ENCODE measurements around the gene BLOC1S3.

Gene BLOC1S3

GRCh38 chr19:45141203-45141900 is 37.2 kb upstream of the BLOC1S3 start:
- no peak for DNase-seq (ENCODE audit: low read depth)
- TF ChIP-seq CTCF (IDR thresholded peaks at IDR 0.05; ENCODE audit: control insufficient read depth, insufficient read depth, low read depth, low read length, missing control alignments): no peak

GRCh38 chr19:45142016-45142725 is 36.4 kb upstream of the BLOC1S3 start:
- no peak for DNase-seq (ENCODE audit: low read depth)
- TF ChIP-seq CTCF (IDR thresholded peaks at IDR 0.05; ENCODE audit: control insufficient read depth, insufficient read depth, low read depth, low read length, missing control alignments): no peak
- H3K4me3 ChIP-seq (ENCODE audit: control insufficient read depth, low read depth, low read length): no peak overlapping the region

More at GRCh38 chr19:45141203-45141900, 37.2 kb upstream of the BLOC1S3 start:
- no peak overlapping the region for H3K4me3 ChIP-seq (ENCODE audit: control insufficient read depth, low read depth, low read length)

- H3K4me3 ChIP-seq (ENCODE audit: control insufficient read depth, low read depth, low read length): no peak overlapping the region
- DNase-seq (ENCODE audit: low read depth): no peak
- TF ChIP-seq CTCF (IDR thresholded peaks at IDR 0.05; ENCODE audit: control insufficient read depth, insufficient read depth, low read depth, low read length, missing control alignments): no peak
Measured at GRCh38 chr19:45142726-45143110, 35.9 kb upstream of the BLOC1S3 start.

- no peak for DNase-seq (ENCODE audit: low read depth)
- no peak for TF ChIP-seq CTCF (IDR thresholded peaks at IDR 0.05; ENCODE audit: control insufficient read depth, insufficient read depth, low read depth, low read length, missing control alignments)
- no peak overlapping the region for H3K4me3 ChIP-seq (ENCODE audit: control insufficient read depth, low read depth, low read length)
Measured at GRCh38 chr19:45144431-45145269, 33.9 kb upstream of the BLOC1S3 start.

- H3K4me3 ChIP-seq (ENCODE audit: control insufficient read depth, low read depth, low read length): no peak overlapping the region
- TF ChIP-seq CTCF (IDR thresholded peaks at IDR 0.05; ENCODE audit: control insufficient read depth, insufficient read depth, low read depth, low read length, missing control alignments): no peak
- no peak for DNase-seq (ENCODE audit: low read depth)
Measured at GRCh38 chr19:45145270-45146189, 33.1 kb upstream of the BLOC1S3 start.

GRCh38 chr19:45146251-45146650 is 32.3 kb upstream of the BLOC1S3 start:
- DNase-seq (ENCODE audit: low read depth): no peak
- no peak for TF ChIP-seq CTCF (IDR thresholded peaks at IDR 0.05; ENCODE audit: control insufficient read depth, insufficient read depth, low read depth, low read length, missing control alignments)
- no peak overlapping the region for H3K4me3 ChIP-seq (ENCODE audit: control insufficient read depth, low read depth, low read length)
